Activated CD4-positive, alpha-beta T cell treated with anti-CD3 and anti-CD28 coated beads, Interleukin-2, Interleukin-6, amounts not matched to agents 100 ng/mL and 50 ng/mL, durations not matched to agents 16 hours and 8 hours (primary cell): ENCODE measurements around the gene CD151.

Source experiments
- DNase-seq: peaks from one replicate; pipeline ENCODE4 v3.0.0-alpha.2; 2020

Gene CD151

DNA sequence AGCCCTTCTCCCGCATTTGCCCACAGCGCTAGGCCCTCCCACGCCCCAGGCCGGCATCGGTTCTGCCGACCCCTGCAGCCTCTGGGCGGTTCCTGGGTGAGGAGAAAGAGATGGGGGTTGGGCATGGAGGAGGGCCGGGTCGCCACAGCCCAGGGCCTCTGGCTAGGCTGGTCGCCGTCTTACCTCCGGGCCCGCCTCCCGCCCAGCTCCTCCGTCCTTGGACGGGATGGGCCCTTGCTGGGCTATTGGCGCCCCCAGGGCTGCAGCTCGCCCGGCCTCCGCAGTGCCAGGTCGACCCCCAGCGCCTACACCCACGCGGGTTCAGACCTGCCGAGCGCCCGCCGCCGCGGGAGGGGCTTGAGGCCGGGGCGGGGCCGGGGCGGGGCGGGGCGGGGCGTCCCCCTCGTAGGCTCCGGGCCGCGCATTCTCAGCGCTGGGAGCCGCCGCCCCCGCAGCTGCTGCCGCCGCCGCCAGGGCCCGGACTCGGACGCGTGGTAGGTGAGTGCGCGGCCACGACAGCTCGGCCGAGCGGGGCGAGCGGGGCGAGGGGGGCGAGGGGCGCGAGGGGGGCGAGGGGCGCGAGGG, at the start of gene CD151:
Gene CD151, plus strand, starts transcription at position 424 of the 585 bp plus-strand sequence. CDS start 3,118 bp downstream, outside the sequence.
- DNase-seq, result peak; percentile 48

DNA sequence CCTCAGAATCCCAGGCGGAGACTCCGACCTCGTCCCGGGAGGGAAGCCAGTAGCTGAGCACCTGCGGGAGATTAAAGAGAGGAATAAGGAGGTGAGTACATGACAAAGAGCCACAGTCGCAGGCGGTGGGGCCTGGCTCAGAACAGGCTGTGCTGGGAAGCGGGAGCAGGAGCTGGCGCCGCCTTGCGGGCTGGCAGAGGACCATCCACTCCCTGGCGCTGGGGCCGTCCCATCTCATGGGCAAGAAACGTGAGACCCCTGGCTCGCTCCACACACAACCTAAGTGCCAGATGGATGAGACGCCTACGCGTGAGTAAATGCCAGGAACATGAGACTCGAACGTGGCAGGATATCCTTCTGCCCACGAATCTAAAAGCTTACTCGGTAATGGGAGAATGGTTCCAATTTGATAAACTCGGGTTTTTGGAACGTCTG, 49.2 kb upstream of the CD151 start:
- no peak for DNase-seq

DNA sequence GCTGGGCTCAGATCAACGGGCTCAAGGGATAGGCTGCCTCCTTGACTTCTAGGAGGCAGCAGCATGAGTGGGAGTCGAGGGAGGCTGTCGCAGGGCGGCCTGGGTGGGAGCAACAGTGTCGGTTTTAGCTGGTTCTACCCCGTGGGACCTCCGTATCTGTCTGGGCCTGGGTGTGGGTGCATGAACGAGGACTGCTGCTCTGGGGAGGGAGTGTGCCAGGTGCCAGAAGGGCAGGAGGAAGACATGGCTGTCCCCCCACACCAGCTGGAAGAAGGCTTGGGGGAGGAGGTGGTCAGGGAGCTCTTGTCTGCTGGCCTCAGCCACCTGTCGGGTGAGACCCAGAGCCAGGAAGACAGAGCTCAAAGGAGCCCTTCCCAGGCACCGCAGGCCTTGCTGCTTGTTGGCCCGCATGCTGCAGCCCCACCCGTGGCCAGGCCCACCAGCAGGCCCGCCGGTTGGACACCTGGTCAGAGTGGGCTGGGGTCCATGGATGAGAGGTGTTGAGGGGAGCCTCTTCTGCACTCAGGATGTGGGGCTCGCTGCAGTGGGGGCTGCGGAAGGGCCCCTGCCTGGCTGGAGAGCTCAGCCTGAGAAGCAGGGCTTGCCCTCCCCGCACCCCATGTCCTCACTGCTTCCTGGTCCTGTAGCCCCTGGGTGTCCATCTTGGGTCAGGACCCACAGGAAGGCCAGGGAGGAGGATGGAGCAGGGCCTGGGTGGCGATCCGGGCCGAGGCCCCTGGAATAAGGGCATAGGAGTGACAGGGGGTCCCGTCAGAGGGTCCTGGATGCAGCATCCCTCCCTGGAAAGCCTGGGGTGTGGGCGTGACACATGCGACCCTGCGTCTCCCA, 46.3 kb upstream of the CD151 start:
- DNase-seq, result no peak

DNA sequence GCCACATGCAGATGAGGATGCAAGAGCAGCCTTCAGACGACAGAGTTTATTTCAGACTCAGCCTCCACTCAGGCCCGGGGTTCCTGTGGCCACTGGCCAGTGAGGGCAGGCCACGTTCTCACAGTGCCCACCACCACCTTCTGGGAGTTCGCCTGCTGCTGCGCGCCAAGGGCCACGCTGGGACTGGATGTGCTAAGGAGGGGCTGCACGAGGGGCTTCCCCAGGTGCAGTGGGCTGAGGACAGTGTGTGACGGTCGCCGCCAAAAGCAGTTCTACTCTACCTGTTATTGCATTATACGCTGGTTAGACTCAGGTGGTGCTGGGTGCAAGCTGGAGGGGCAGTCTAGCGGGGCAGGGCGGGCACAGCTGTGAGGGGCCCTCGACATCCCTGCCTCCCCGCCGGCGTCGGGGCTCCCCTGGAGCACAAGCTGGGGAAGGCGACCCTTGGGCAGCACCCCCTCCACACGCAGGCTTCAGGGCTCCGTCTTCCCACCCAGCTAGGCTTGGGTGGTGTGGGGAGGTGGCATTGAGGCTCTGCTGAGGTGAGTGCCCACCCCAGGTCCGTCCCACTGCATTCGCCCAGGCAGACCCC, 45.6 kb upstream of the CD151 start:
- DNase-seq, result no peak

DNA sequence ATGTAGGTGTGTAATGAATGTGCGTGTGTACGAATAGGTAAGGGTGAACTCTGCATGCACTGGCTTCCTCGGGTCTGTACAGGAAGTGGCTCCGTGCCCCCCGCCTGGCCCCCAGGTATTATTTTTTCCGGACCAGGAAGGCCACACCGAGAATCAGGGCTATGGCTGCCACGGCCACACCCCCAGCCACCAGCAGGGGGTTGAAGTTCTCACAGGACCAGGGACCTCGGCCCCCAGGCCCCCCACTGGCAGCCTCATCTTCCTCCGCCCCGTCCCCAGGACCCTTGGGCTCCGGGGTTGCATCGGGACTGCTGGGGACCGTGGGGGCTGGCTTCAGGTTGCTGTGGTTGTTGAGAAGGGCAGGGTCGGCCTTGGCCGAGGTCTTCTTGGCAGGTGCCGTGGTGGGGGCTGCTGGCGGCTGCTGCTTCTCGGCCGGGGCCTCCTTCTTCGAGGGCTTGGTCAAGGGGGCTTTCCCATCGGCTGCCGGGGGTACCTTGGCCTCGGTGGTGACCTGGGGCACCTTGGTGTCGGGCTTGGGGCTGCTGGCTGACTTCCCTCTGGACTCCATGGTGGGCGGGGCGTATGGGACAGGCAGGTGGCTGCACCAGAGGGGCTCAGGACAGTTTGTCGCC, 44.6 kb upstream of the CD151 start:
- DNase-seq, result no peak

DNA sequence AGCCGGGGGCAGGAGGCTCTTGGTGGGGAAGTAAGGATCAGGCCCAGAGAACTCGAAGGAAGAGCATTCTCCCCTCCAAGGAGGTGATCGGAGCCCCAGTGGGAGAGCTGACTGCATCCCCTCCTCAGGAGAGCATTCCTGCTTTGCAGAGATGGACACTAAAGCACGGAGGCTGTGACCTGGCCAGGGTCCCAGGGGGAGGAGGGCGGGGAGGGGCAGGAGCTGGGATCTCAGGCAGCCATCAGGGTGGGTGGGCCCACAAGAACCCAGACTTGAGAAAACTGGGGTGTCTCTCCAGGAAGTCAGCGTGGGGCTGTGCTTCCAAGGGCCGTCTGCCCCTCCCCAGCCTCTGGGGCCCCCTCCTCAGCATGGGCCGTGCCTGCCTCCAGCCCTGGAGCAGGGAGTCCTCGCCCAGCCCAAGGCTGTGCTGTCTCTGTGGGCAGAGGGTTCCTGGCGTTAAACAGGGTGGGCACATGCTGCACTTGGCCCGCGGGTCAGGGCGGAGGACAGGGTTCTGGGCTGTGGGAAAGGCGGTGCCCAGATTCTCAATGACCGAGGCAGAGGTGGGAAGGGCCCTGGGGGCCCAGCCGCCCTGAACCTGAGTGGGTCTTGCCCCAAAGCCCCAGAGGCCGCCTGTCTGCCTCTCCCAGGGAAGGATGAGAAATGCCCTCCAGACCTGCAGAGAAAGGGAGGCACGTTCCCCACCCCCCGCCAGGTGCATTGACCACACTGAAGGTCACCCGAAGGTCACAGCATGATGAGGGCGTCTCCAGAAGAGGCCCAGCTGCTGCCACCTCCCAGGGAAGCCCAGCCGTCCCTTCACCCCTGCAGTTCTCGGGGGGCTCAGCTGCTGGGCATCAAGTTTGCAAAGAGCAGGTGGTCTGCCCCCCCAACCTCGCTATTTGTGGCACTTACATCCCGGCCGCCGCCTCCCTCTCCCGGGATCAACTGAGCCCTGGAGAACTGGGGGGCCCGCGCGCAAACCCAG, 43.5 kb upstream of the CD151 start:
- DNase-seq, result no peak

DNA sequence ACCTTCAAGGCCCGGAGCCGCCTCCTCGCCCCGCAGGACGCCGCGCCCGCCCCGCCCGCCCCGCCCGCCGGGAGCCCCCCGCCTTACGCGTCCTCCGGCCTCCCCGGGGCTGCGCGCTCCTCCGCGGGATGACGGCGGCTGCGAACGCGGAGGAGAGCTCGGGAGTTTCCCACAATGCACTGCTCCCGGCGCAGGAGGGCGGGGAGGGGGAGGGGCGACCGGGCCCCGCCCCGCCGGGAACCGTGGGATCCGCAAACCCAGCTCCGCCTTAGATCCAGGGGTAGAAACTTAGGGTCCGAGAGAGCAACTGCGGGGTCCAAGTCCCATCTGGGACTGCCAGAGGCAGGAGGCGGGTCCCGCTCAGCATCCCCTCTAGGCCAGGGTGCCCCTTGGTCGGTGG, 42.8 kb upstream of the CD151 start, which contains the start of gene CEND1:
Gene CEND1, minus strand, starts transcription at position 148 of the 400 bp plus-strand sequence. CDS start 1,514 bp downstream, outside the sequence.
- peak; percentile 80 for DNase-seq

DNA sequence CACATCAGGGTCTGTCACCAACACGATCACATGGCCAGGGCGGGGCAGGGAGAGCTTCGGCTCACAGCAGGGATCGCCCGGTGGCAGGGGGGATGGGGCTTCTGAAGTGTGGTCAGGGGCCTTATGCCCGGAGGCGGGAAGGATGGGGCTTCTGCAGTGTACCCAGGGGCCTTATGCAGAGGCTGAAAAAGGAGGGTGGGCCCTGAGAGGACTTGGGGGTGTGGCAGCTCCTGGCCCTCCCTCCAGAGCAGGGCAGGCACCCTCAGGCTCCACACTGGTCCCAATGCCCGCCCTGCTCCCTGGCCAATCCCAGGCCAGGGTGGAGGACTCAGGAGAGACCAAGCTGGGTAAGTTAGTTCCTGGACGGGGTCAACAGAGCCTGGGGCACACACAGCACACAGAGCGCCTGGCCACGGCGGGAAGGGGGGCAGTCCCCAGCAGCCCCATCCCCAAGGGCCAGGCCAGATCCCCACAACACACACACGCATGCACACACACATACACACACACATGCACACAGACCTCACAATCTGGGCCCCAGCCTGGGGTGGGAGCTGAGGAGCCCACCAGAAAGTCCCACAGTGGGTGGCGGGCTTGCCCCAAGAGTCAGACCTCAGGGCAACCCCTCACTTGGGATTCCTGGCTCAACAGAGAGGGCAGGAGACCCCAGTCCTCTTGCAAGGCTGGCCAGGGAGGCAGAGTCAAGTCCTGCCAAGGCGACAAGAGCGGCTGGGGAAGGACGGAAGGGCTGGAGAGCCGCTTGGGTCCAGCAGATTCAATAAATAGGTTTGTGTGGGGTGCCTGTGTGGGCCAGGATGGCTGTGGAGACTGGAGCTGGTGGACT, 41.8 kb upstream of the CD151 start:
- DNase-seq, result no peak

DNA sequence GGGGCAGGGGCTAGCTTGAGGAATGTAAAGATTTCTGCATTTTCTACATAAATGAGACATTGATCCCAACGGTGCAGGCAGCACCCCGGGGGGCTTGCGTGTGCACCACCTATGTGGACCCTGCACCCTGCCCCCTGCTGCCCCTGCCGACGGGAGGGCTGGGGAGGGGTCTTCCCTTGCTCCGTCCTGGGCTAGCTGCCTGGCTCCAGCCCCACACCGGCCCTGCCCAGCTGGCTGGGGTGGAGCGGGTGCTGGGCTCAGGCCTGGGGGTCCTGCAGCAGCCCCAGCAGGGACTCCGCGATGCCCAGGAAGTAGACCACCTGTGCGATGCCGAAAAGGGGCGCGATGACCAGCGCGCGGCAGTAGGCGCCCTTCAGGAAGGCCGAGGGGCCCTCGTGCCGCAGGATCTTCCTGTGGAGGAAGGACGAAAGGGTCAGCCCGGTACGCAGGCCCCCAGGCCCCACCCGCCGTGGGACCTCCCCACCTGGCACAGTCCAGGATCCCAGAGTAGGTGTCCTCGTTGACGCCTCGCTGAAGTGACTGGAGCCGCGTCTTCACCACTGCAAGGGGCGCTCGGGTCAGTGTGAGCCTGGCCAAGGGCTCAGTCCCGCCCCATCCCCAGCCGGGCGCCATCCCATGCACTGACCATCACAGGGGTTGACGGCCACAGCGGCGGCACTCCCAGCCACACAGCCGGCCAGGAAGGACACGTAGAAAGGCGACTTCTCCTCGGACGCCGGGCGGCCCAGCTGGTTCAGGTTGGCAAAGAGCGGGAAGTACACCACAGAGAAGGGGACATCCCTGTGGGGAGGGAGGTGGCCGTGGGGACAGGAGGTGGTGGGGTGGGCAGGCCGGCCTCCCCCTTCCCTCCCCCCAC, 40.9 kb upstream of the CD151 start:
- no peak for DNase-seq

DNA sequence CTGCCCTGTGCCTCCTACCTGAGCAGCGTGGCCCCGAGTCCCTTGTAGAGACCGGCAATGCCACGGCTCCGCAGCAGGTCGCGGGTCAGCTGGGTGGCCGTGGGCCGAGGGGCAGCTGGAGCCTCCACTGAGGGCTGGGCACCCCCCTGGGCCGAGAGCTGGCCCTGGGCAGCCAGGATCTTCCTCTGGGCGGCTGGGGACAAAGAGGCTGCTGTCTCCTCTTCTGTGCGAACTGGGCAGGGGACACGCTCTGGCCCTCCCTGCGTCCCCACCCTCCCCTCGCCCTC, 40.3 kb upstream of the CD151 start:
- no peak for DNase-seq

DNA sequence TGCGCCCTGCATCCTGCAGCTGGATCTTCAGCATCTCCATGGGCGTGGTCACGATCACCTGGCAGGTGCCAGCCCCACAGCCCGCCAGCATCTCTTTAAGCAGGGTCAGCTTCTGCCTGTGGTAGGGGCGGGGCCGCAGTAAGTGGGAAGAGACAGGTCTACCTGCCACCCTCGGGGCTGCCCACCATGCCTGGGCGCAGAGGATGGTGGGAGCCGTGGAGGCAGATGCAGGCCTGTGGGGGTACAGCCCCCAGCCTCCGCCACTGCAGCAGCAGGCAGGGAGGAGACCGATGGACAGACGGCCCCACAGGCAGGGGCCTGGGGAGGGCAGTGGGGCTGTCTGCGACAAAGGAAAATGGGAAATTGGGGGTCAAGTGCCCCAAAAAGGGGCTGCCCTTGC, 39.9 kb upstream of the CD151 start:
- no peak for DNase-seq

DNA sequence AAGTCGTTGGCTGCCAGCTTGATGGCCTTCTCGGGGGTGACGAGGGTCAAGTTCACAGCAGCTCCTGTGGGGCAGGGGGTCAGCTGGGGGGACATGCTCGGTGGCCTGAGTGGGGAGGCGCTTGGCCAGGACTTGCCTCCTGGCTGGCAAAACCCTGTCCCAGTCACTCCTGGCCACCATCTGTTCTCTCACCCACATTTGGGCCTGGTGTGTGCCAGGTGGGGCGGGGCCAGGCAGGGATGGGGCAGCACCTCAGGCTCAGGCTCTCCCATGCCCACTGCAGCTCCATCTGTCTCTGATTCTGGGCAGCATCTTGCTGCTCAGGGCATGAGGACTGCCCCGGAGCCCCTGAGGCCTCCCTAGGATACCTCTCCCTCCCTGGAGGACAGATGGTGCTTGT, 39.2 kb upstream of the CD151 start:
- DNase-seq, result no peak

DNA sequence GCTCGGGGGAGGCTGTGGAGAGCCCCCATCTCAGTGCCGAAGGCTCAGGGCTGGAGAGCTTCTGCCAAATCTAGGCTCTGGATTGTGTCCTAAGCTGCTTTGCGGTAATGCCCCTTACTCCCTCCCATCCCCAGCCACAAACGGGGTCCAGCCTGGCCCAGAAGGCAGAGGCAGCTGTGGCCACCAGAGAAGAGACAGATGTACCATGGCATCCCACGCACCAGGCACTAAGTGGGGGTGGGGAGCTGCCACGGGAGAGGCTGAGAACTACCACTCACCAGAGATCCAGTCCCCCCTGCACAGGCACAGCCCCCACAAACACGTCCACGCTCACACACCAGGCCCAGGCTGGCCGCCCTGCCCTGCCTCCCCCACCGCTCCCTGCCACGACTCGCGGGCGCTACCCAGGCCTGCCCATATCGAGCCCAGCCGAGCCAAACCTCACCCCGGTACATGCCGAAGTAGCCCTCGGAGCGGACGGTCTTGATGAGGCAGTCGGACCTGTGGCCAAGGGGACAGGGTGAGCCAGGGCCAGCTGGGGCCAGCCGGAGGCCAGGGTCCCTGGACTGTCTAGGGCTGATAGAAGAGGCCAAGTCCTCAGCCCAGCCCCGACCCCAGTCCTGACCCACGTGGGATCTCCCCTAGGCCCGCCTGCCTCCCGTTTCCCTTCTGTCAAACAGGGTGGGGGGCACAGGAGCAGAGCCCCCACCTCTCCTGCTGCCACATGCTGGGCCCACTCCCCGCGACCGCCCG, 38.6 kb upstream of the CD151 start:
- no peak for DNase-seq

DNA sequence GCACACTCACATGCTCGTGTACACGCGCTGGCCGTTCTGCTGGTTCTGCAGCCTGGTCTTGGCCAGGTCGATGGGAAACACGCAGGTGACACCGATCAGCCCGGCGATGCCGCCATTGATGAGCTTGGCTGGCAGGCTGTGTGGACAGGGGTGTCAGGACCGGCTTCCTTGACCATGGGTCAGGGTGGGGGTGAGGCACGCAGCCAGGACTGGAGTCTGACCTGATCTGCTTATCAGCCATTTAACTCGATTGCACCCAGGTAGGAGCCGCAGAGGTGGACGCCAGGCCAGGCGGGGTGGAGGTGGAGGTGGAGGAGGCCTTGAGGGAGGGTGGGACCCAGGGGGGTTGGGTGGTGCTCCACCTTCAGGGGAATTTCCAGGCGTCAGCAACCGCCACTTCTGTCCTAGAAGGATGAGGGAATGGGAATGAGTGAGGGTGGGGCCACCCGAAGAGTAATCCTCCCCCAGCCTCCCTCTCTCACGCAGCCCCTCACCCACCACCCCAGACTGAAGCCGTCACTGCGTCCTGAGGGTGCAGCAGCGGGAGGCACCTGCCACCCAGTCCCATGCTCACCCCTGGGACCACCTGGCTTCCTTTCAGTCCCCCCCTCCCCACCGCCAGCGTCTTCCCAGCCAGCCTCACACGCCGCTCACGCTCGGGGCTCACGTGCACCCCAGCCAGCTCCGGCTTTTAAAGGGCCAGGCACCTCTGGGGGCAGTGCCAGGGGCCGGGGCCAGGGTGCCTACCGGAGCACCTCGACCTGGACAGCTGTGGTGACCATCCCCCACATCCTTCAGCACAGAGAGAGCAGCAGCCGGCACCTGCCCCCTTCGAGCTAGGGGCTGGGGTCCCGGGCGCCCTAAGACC, 37.8 kb upstream of the CD151 start:
- DNase-seq, result peak; percentile 36

DNA sequence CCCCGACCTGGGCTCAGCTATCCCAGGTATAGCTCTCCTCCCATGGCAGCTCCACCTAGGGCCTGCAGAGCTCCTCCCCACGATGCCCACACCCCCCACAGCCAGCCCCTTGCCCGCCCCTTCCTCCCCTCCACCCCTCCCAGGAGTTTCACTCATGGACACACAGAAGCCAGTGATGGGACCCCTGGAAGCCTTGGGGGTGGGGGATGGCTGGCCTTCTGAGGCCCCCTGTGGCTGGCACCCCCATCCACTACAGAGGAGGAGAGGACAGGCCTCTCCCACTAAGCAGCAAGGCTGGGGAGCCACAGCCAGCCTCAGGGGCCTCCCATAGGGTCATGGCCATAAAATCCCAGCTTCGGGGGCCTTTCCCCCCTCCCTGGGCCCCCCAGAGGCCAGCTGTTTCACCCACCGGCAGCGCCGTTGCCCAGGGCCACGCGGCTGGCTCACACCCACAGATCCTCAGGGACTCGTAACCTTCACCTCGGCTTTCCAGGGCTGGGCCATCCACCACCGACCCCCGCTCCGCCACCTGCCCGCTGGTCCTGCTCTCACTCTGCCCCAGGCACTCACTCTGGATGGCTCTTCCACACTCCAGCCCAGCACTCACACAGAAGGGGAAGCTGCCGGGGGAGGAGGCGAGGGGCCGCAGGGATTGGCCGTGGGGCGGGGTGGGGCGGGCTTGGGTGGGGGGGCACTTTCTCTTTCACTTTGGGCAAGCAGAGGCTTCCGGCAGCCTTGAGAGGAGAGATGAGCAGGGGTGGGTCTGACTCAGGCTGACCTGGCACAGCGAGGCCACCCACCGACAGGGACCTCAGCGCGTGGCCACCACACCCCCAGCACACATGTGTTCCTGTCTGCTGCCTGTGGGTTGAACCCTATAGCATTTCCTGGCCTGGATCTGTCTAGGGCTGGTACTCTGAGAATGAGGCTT, 36.9 kb upstream of the CD151 start:
- peak; percentile 90 for DNase-seq

DNA sequence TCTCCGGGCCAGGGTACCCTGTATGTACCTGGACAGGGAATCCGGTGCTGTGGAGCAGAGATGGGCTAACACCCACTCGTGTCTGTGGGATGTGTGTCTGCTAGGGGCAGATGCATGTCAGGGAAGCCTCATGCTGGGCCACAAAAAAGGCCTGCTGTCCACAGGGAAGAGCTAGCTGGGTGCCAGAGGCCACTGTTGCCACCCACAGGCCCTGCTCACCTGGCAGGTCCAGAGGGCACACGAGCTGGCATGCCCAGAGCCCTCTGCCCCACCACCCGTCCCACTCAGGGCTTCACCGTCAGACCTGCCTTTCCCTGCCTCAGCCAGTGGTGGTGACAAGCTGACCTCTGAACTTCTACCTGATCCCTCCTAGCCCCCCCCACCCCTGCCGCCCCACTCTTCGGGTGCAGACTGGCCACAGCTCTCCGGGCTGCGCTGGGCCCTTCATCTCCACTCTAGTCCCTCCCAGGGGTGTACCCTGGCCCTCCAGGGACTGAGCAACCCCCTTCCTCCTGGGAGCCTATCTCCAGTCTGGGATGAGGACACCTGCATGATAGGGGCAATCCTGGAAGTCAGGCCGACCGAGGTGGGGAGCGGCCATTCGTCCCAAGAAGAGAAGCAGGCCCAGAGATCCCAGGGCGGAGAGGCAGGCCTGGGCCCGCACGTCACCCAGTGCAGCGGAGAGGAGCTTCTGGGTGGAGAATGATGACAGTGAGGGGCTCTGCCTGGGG, 36.0 kb upstream of the CD151 start:
- DNase-seq, result no peak
